Loucy (cell line): ENCODE measurements around the gene ZNF280C.

Source experiments
- CTCF ChIP-seq: fragments of 200-600 bp; sonication (generic); conservative IDR thresholded peaks from 2 replicates; pipeline ENCODE4 v1.5.1; 2014; ENCODE audit warnings: mild to moderate bottlenecking, antibody characterized with exemption, low read length
- EZH2phosphoT487 ChIP-seq: fragments of 200-600 bp; IDR thresholded peaks from 2 replicates; pipeline ENCODE4 v1.6.1; 2018; ENCODE audit warnings: antibody characterized with exemption, mild to moderate bottlenecking, moderate library complexity, borderline replicate concordance

- TF ChIP-seq CTCF (no peak), EZH2phosphoT487 (no peak)
Observed at GRCh38 chrX:130287071-130287770, 18.5 kb upstream of the ZNF280C start.
